Choroid plexus epithelial cell (primary cell): ENCODE data around the gene PHLDA2.

Experiments
- DNase-seq: peaks from one replicate; pipeline ENCODE4 v3.0.0-alpha.2; 2010; ENCODE audit warnings: low read depth
- H3K4me3 ChIP-seq: 2 replicates; pipeline ENCODE4 v1.5.1; 2011; ENCODE audit warnings: low read depth, mild to moderate bottlenecking, control low read depth, low read length, moderate library complexity
- TF ChIP-seq, protein P1 (sequence below): conservative IDR thresholded peaks from 2 replicates; pipeline ENCODE4 v1.5.1; 2011; ENCODE audit warnings: low read depth, mild to moderate bottlenecking, control low read depth, inconsistent platforms, low read length, moderate library complexity

PHLDA2 gene

GRCh38 chr11:2964782-2965181, 35.6 kb upstream of the PHLDA2 start:
- TF ChIP-seq, protein P1, sequence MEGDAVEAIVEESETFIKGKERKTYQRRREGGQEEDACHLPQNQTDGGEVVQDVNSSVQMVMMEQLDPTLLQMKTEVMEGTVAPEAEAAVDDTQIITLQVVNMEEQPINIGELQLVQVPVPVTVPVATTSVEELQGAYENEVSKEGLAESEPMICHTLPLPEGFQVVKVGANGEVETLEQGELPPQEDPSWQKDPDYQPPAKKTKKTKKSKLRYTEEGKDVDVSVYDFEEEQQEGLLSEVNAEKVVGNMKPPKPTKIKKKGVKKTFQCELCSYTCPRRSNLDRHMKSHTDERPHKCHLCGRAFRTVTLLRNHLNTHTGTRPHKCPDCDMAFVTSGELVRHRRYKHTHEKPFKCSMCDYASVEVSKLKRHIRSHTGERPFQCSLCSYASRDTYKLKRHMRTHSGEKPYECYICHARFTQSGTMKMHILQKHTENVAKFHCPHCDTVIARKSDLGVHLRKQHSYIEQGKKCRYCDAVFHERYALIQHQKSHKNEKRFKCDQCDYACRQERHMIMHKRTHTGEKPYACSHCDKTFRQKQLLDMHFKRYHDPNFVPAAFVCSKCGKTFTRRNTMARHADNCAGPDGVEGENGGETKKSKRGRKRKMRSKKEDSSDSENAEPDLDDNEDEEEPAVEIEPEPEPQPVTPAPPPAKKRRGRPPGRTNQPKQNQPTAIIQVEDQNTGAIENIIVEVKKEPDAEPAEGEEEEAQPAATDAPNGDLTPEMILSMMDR = no peak
- no peak for DNase-seq

DNA sequence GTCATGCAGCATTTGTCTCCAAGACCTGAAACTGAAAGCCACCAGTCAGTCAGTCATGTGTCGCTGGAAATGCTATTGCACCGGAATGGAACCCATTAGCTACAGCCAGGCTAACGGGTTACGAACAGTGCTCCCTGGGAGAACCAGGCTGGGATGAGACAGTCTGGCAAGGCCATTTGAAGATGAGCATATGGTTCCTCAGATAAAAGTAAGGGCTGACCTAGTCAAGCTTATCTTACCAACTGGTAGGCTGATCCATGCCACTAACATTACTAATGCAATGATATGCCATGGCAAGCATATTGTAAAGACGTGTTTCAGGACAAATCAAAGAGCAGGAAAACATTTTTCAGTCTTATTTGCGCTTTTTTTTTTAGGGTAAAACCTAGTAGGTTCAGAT, 34.5 kb upstream of the PHLDA2 start:
- DNase-seq = no peak
- TF ChIP-seq, protein P1 = no peak
- H3K4me3 ChIP-seq = no peak overlapping the region

More at GRCh38 chr11:2964782-2965181, 35.6 kb upstream of the PHLDA2 start:
- H3K4me3 ChIP-seq = no peak overlapping the region

DNA sequence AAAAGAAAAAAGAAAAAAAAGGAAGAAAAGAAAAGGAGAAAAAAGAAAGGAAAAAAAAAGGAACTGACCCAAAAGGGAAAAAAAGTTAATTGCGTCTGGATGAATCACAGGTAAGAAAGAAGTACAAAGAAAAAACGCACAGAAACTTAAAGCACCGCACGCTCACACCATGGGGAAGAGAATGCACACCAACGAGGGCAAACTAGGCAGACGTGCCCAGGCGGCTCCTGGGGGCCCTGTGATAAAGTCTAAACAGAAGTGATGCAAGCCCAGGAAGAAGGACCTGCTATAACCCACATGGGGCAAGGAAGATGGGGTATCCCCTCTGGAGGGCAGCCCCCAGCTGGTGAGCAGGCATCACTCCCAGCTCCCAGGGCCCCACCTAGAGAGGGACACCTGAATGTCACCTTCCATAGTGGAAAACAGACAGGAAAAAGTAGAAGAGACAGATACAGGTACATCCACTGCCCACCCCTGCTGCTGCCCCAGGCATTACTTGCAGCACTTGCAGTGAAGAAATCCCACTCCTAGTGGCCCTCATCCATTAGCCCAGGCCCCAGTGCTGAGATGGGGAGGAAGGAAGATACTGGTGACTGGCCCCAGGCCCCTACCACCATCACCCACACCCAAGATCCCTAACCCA, 34.0 kb upstream of the PHLDA2 start:
- no peak overlapping the region for H3K4me3 ChIP-seq
- TF ChIP-seq, protein P1 = no peak
- no peak for DNase-seq

GRCh38 chr11:2961080-2961479, 31.9 kb upstream of the PHLDA2 start:
- H3K4me3 ChIP-seq = no peak overlapping the region
- TF ChIP-seq, protein P1 = no peak
- DNase-seq = no peak

GRCh38 chr11:2960139-2960538, 30.9 kb upstream of the PHLDA2 start:
- TF ChIP-seq, protein P1 = no peak
- H3K4me3 ChIP-seq = no peak overlapping the region
- DNase-seq = no peak

GRCh38 chr11:2958251-2958650, 29.0 kb upstream of the PHLDA2 start:
- TF ChIP-seq, protein P1 = no peak
- no peak overlapping the region for H3K4me3 ChIP-seq
- no peak for DNase-seq

DNA sequence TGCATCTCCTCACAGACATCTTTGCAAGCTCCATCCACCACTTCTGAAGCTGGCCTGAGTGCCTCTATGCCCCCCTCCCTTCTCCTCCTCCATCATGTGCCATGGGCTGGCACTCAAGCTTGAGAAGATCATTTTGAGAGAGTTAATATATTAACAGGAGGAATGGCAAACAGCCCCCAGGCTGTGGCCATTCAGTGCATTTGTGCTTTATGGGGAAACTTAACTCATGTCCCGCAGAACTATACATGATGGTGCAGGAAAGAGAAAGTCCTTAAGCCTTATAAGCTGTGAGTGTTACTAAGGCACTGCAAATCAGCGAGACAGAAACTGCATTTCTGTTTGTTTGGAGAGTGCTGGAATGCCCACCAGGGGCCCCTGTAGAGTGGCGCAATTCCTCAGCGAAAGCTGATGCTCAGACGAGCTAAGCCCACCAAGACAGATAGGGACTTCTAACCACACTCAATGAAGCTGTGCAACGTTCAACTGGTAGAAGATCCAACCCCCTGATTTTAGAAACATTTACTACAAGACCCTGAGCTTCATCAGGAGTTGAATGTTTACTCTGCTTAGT, 26.8 kb upstream of the PHLDA2 start:
- no peak overlapping the region for H3K4me3 ChIP-seq
- peak; percentile 71 for DNase-seq
- TF ChIP-seq, protein P1 = peak; percentile 62
